ENCODE results near the gene CFAP57.

CFAP57 gene

GRCh38 chr1:43217747-43218146 is 45.6 kb downstream of the CFAP57 start:
- no peak for DNase-seq (ENCODE audit: insufficient read length, low spot score)
- peak; percentile 77 for FAIRE-seq
- TF ChIP-seq POLR2A (IDR thresholded peaks at IDR 0.05; ENCODE audit: low read depth, low read length) (no peak), TAF1 (IDR thresholded peaks at IDR 0.05; ENCODE audit: low read depth, low read length) (no peak), POLR2AphosphoS5 (IDR thresholded peaks at IDR 0.05; ENCODE audit: low read depth, low read length) (no peak), SPI1 (IDR thresholded peaks at IDR 0.05; ENCODE audit: low read depth, low read length) (no peak), POU2F2 (IDR thresholded peaks at IDR 0.05; ENCODE audit: low read depth, low read length) (no peak), PAX5 (IDR thresholded peaks at IDR 0.05; ENCODE audit: insufficient read depth, low read length, severe bottlenecking) (no peak)

- DNase-seq (ENCODE audit: insufficient read length, low spot score) (no peak), FAIRE-seq (peak; percentile 95)
- peak; percentile 82 for TF ChIP-seq SPI1 (IDR thresholded peaks at IDR 0.05; ENCODE audit: low read depth, low read length)
- no peak for TF ChIP-seq POLR2AphosphoS5 (IDR thresholded peaks at IDR 0.05; ENCODE audit: low read depth, low read length)
Measured at GRCh38 chr1:43220905-43221778, 49.0 kb downstream of the CFAP57 start.

- TF ChIP-seq TAF1 (IDR thresholded peaks at IDR 0.05; ENCODE audit: low read depth, low read length) (no peak), POLR2A (IDR thresholded peaks at IDR 0.05; ENCODE audit: low read depth, low read length) (no peak), POLR2AphosphoS5 (IDR thresholded peaks at IDR 0.05; ENCODE audit: low read depth, low read length) (no peak), POU2F2 (IDR thresholded peaks at IDR 0.05; ENCODE audit: low read depth, low read length) (no peak), SPI1 (IDR thresholded peaks at IDR 0.05; ENCODE audit: low read depth, low read length) (no peak), PAX5 (IDR thresholded peaks at IDR 0.05; ENCODE audit: insufficient read depth, low read length, severe bottlenecking) (no peak)
- FAIRE-seq (no peak), DNase-seq (ENCODE audit: insufficient read length, low spot score) (no peak)
Measured at GRCh38 chr1:43221797-43222196, 49.7 kb downstream of the CFAP57 start.

- FAIRE-seq (no peak), DNase-seq (ENCODE audit: insufficient read length, low spot score) (no peak)
- TF ChIP-seq PAX5 (IDR thresholded peaks at IDR 0.05; ENCODE audit: insufficient read depth, low read length, severe bottlenecking): no peak
- TF ChIP-seq TAF1 (IDR thresholded peaks at IDR 0.05; ENCODE audit: low read depth, low read length): no peak
Measured at GRCh38 chr1:43222879-43223278, 50.7 kb downstream of the CFAP57 start.

GRCh38 chr1:43225168-43225567 is 53.0 kb downstream of the CFAP57 start:
- DNase-seq (ENCODE audit: insufficient read length, low spot score) (no peak), FAIRE-seq (no peak)
- TF ChIP-seq TAF1 (IDR thresholded peaks at IDR 0.05; ENCODE audit: low read depth, low read length) (no peak), POLR2A (IDR thresholded peaks at IDR 0.05; ENCODE audit: low read depth, low read length) (no peak), PAX5 (IDR thresholded peaks at IDR 0.05; ENCODE audit: insufficient read depth, low read length, severe bottlenecking) (no peak), POU2F2 (IDR thresholded peaks at IDR 0.05; ENCODE audit: low read depth, low read length) (no peak), SPI1 (IDR thresholded peaks at IDR 0.05; ENCODE audit: low read depth, low read length) (no peak), POLR2AphosphoS5 (IDR thresholded peaks at IDR 0.05; ENCODE audit: low read depth, low read length) (no peak)

GRCh38 chr1:43227143-43227764 is 55.1 kb downstream of the CFAP57 start:
- FAIRE-seq (peak; percentile 99), DNase-seq (ENCODE audit: insufficient read length, low spot score) (peak; percentile 54)

GRCh38 chr1:43229826-43230780 is 58.0 kb downstream of the CFAP57 start:
- FAIRE-seq (no peak), DNase-seq (ENCODE audit: insufficient read length, low spot score) (no peak)
- TF ChIP-seq PAX5 (IDR thresholded peaks at IDR 0.05; ENCODE audit: insufficient read depth, low read length, severe bottlenecking) (no peak), POU2F2 (IDR thresholded peaks at IDR 0.05; ENCODE audit: low read depth, low read length) (no peak), POLR2AphosphoS5 (IDR thresholded peaks at IDR 0.05; ENCODE audit: low read depth, low read length) (no peak), SPI1 (IDR thresholded peaks at IDR 0.05; ENCODE audit: low read depth, low read length) (no peak), POLR2A (IDR thresholded peaks at IDR 0.05; ENCODE audit: low read depth, low read length) (no peak)

More at GRCh38 chr1:43227143-43227764, 55.1 kb downstream of the CFAP57 start:
- TF ChIP-seq TAF1 (IDR thresholded peaks at IDR 0.05; ENCODE audit: low read depth, low read length): no peak
- no peak for TF ChIP-seq PAX5 (IDR thresholded peaks at IDR 0.05; ENCODE audit: insufficient read depth, low read length, severe bottlenecking)
- no peak for TF ChIP-seq POU2F2 (IDR thresholded peaks at IDR 0.05; ENCODE audit: low read depth, low read length)
- no peak for TF ChIP-seq POLR2A (IDR thresholded peaks at IDR 0.05; ENCODE audit: low read depth, low read length)
- TF ChIP-seq POLR2AphosphoS5 (IDR thresholded peaks at IDR 0.05; ENCODE audit: low read depth, low read length): no peak
- no peak for TF ChIP-seq SPI1 (IDR thresholded peaks at IDR 0.05; ENCODE audit: low read depth, low read length)

GRCh38 chr1:43232074-43232473 is 59.9 kb downstream of the CFAP57 start:
- TF ChIP-seq PAX5 (IDR thresholded peaks at IDR 0.05; ENCODE audit: insufficient read depth, low read length, severe bottlenecking): no peak
- no peak for TF ChIP-seq TAF1 (IDR thresholded peaks at IDR 0.05; ENCODE audit: low read depth, low read length)
- no peak for TF ChIP-seq SPI1 (IDR thresholded peaks at IDR 0.05; ENCODE audit: low read depth, low read length)
- no peak for TF ChIP-seq POU2F2 (IDR thresholded peaks at IDR 0.05; ENCODE audit: low read depth, low read length)
- no peak for TF ChIP-seq POLR2AphosphoS5 (IDR thresholded peaks at IDR 0.05; ENCODE audit: low read depth, low read length)
- TF ChIP-seq POLR2A (IDR thresholded peaks at IDR 0.05; ENCODE audit: low read depth, low read length): no peak
- no peak for FAIRE-seq
- no peak for DNase-seq (ENCODE audit: insufficient read length, low spot score)

- DNase-seq (ENCODE audit: insufficient read length, low spot score) (no peak), FAIRE-seq (no peak)
- TF ChIP-seq PAX5 (IDR thresholded peaks at IDR 0.05; ENCODE audit: insufficient read depth, low read length, severe bottlenecking) (no peak), POLR2AphosphoS5 (IDR thresholded peaks at IDR 0.05; ENCODE audit: low read depth, low read length) (no peak), POLR2A (IDR thresholded peaks at IDR 0.05; ENCODE audit: low read depth, low read length) (no peak), POU2F2 (IDR thresholded peaks at IDR 0.05; ENCODE audit: low read depth, low read length) (no peak), TAF1 (IDR thresholded peaks at IDR 0.05; ENCODE audit: low read depth, low read length) (no peak), SPI1 (IDR thresholded peaks at IDR 0.05; ENCODE audit: low read depth, low read length) (no peak)
Measured at GRCh38 chr1:43232482-43232881, 60.4 kb downstream of the CFAP57 start.

Measured in GM12891 (cell line).